ENCODE data around the gene MBOAT1. TPM values are rescaled to one million over a fixed set of nuclear protein-coding genes. Genes with fewer than 3 reads are reported as not detected.

The MBOAT1 gene
- total and polyA plus RNA-seq, 2 of the 13 experiments (the other 11 are each of a cell fraction or from before 2014, with no cell fraction given): not detected

GRCh38 chr6:20251525-20251924 is 39.3 kb upstream of the MBOAT1 start:
- DNase-seq (ENCODE audit: low spot score): no peak
- TF ChIP-seq ZNF609 (CRISPR knock-in tag; IDR thresholded peaks at IDR 0.05; ENCODE audit: borderline replicate concordance): no peak
- no peak for TF ChIP-seq BRCA1 (CRISPR knock-in tag; IDR thresholded peaks at IDR 0.05)
- no peak for TF ChIP-seq ZSCAN25 (CRISPR knock-in tag; IDR thresholded peaks at IDR 0.05)
- TF ChIP-seq, protein P1, sequence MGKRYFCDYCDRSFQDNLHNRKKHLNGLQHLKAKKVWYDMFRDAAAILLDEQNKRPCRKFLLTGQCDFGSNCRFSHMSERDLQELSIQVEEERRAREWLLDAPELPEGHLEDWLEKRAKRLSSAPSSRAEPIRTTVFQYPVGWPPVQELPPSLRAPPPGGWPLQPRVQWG (CRISPR knock-in tag; IDR thresholded peaks at IDR 0.05; ENCODE audit: borderline replicate concordance, low read depth): no peak
- no peak for TF ChIP-seq SOX5 (CRISPR knock-in tag; IDR thresholded peaks at IDR 0.05; ENCODE audit: borderline replicate concordance)
- TF ChIP-seq, protein P2, sequence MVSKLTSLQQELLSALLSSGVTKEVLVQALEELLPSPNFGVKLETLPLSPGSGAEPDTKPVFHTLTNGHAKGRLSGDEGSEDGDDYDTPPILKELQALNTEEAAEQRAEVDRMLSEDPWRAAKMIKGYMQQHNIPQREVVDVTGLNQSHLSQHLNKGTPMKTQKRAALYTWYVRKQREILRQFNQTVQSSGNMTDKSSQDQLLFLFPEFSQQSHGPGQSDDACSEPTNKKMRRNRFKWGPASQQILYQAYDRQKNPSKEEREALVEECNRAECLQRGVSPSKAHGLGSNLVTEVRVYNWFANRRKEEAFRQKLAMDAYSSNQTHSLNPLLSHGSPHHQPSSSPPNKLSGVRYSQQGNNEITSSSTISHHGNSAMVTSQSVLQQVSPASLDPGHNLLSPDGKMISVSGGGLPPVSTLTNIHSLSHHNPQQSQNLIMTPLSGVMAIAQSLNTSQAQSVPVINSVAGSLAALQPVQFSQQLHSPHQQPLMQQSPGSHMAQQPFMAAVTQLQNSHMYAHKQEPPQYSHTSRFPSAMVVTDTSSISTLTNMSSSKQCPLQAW (CRISPR knock-in tag; IDR thresholded peaks at IDR 0.05): no peak
- no peak for TF ChIP-seq ZNF691 (CRISPR knock-in tag; IDR thresholded peaks at IDR 0.05; ENCODE audit: borderline replicate concordance, low read depth)
- no peak for TF ChIP-seq RFX5 (IDR thresholded peaks at IDR 0.05; ENCODE audit: low read depth, low read length)
- TF ChIP-seq CEBPZ (IDR thresholded peaks at IDR 0.05; ENCODE audit: low read length): no peak
- no peak for TF ChIP-seq ZNF276 (CRISPR knock-in tag; IDR thresholded peaks at IDR 0.05; ENCODE audit: low read depth)
- TF ChIP-seq HOXA5 (CRISPR knock-in tag; IDR thresholded peaks at IDR 0.05): no peak

More at GRCh38 chr6:20251525-20251924, 39.3 kb upstream of the MBOAT1 start:
- Histone ChIP-seq H3K4me3 (replicated peaks in 1 of 3; ENCODE audit: insufficient read depth in 1 of 3, low read depth in 2 of 3, low read length in 3 of 3) (no peak overlapping the region), H3K9ac (ENCODE audit: insufficient read depth, low read depth, low read length) (no peak overlapping the region), H3K4me2 (ENCODE audit: low read depth, low read length) (no peak overlapping the region), H2AFZ (ENCODE audit: low read length) (no peak overlapping the region), H4K20me1 (ENCODE audit: insufficient read depth, low read length) (no peaks in the 10 kb centered on the region), H3K27ac (ENCODE audit: extremely low read length, insufficient read depth, low read length) (no peak overlapping the region), H3K4me1 (ENCODE audit: insufficient read depth, low read length) (peaks cover 3% of the 10 kb centered on the region), H3K9me3 (ENCODE audit: low read length) (no peaks in the 10 kb centered on the region), H3K36me3 (replicated peaks in 1 of 2; ENCODE audit: control insufficient read depth in 1 of 2, insufficient read depth in 2 of 2, low read length in 2 of 2) (no peaks in the 10 kb centered on the region), H3K27me3 (ENCODE audit: control insufficient read depth in 1 of 2, insufficient read depth in 2 of 2, low read length in 2 of 2) (0 out of 5 replicates have a peak, but pooled peaks cover 0 to 1% of the 10 kb centered on the region in 2 experiments), H3K79me2 (ENCODE audit: insufficient read depth, low read length) (no peaks in the 10 kb centered on the region)
- ChIA-PET POLR2A (no interaction called here), CTCF (ENCODE audit: low intra/inter-chr PET ratio, low total read pairs) (no interaction called here)
- intact Hi-C loops (cut with micrococcal nuclease; ENCODE audit: unreplicated experiment) (no loop called here), in situ Hi-C loops (cut with HindIII; ENCODE audit: extremely low pct_ligation_motif_present, low pct_unique_long_range_greater_than_20kb) (no loop called here)
- no TSS peak for BruUV-seq (replicated peaks)
- ATAC-seq (no peak), FAIRE-seq (no peak)
- WGBS (ENCODE audit: low lambda C conversion rate): 33% methylated on average over 5 of the region's 5 CpGs

All from HepG2 (cell line).